HG03139 (cell line): ENCODE data around the gene UBE2Q1.

Source experiments
- ATAC-seq: cut with Tn5 transposase; IDR thresholded peaks from one replicate; pipeline ENCODE4 v1.9.1; 2021; ENCODE audit not compliant: unreplicated experiment

Gene UBE2Q1

DNA sequence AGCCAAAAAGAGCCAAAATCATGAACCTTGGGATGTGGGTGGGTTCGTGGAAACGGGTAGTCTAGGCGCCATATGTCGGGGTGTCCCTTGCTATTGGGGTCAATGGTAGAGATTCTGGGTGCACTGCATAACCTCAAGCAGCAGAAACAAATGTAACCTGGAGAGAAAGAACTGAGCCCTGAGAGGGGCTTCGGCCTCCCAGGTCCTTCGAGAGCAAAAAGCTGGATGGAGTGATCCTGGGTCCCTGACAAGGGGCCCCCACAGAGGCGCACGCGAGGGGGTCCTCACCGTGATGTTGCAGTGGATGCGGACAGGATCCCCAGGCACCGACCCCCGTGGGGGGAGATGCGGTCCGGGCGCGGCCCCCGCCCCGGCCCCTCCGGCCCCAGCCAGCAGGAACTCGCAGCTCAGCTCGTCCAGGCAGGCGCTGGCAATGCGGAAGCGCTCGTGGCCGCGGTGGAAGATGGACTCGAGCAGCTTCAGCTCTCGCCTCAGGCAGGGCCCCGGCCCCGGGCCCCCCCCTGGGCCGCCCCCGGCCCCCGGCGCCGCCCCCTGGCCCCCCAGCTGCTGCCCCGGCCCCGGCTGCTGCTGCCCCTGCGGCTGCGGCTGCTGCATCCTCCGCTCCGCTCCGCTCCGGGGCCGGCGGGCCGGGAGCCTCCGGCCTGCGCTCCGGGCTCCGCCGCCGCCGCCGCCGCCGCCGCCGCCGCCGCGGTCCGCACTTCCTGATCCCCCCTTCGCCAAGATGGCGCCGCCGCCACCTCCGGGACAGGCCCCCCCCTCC, at the start of gene UBE2Q1:
Gene UBE2Q1 (minus strand): TSS at position 724 of the 781 bp plus-strand sequence. CDS start 109 bp downstream, at position 615.
- peak; percentile 9 for ATAC-seq

DNA sequence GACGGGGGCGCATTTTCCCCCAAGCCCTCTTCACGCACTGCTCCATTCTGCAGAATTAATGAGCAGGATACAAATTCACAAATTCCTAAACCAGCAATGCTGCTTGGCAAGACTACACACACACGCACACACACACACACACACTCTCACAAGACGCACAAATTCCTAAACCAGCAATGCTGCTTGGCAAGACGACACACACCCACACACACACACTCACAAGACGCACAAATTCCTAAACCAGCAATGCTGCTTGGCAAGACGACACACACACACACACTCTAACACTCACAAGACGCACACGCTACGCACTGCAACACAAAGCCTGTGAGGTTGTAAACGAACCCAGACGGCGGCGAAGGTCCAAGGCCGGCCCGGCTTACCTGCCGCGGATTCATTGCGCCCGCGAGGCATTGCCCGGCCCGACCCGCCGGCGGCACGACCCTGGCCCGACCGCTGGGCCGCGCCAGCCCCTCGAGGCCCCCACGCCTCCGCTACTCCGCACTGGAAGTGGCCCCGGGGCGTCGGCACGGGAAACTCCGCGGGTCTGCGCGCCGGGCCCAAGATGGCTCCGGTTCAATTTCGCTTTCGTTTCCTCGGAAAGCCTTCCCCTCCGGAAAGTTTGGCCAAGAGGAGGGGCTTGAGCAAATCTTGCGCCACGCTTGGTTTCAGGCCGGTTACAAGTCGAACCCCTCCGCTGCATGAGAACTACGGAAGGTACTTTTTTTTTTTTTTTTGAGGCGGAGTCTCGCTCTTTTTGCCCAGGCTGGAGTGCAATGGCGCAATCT, 49.3 kb upstream of the UBE2Q1 start, which contains the start of gene ADAR:
Gene ADAR (minus strand): TSS at position 578 of the 788 bp plus-strand sequence. CDS start 180 bp downstream, at position 398.
- ATAC-seq = peak; percentile 47

DNA sequence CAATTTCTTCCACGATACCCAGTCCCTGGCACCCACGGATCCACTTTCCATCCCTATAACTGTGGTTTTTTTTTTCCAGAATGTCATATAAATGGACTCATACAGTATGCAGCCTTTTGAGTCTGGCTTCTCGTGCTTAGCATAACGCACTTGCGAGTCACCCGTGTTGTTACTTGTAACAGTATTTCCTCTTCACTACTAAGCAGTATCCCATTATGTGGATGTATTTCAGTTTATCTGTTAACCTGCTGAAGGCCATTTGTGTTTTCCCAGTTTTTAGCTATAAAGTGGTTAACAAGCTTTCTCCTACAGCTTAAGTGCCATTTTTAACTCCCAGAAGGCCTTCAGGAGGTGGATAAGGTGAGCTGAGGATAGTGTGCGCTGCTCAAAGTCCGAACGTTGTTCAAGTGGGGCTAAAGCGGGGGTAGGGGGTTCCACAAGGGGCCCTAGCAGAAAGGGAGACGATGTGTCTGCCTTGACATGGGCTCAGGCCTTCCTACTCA, 48.7 kb upstream of the UBE2Q1 start:
- peak; percentile 6 for ATAC-seq

- ATAC-seq = no peak
These were observed 47.1 kb upstream of the UBE2Q1 start for GRCh38 chr1:154605534-154605933.

DNA sequence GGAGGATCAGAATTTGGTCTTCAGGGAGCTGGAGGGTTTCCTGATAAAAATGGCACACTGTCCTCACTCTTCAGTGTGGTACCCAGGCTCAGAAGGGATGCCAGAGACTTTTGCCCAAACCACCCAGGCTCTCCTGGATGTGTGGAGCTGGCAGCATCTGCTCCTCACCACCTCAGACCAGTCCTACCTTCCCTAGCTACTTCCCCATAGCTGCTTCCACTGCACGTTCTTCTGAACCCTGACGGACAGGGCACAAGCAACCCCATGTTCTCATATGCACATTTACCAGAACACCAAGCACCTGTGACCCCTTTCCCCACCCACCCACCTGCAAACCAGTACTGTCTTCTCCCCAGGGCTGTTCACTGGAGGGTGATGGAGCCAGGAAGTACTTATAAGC, 44.9 kb upstream of the UBE2Q1 start:
- no peak for ATAC-seq

DNA sequence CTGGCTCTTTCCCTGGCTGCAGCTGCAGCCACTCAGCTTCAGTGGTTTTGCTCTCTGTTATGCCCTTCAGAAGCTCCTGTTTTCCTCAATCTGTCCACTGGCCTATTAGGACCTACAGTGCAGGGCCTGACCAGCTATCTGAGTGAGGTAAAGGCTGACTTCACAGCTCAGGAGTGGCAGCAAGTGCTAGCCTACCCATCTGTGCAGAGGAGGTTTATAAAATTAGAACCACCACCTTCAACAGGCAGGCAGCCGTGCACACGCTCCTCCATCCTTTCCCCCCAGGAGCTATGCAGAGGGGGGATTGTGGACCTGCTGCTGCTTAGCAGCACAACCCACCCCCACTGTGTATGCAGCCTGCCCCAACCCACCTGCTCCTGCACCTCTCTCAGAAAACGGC, 41.2 kb upstream of the UBE2Q1 start:
- ATAC-seq = no peak

DNA sequence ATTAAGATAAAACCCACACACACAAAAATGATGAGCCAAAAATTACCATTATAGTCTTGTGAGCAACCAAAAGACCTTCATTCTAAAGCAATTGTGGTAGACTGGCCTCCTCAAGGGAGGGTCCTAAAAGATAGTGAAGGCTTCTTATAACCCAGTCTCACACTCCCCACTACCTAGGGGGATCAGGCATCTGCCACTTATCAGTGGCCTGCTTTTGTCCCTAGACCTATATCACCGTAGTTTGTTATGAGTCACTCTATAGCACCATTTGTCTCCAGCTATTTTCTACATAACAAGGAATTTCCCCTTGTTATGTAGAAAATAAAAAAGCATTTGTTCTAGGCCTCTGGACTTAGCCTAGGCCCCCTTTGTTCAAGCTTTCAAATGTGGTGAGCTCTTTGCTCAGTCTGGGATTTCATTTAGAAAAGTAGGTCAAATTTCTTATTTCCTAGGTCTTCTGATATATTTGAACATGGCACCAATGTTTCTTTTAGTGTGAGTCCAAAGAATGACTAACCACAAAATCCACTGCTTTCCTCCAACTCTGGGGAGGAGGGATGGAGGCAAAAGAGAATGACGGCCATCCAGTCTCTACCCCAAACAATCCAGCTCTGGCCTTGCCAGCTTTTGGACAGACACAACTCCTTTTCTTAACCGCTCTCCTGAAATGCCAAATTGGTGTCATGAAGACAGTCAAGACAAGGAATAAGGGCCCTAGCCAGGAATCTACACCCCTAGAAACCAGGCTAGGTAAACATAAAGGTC, 40.6 kb upstream of the UBE2Q1 start:
- no peak for ATAC-seq

DNA sequence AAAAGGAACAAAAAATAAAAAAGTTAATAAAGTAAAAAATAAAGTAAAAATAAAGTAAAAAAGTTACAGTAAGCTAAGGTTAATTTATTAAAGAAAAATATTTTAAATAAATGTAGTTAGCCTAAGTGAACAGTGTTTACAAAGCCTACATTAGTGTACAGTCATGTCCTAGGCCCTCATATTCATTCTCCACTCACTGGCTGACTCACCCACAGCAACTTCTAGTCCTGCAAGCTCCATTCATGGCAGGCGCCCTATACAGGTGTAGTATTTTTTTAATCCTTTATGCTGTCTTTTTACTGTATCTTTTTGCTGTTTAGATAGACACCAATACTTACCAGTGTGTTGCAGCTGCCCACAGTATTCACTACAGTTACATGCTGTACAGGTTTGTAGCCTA, 37.2 kb upstream of the UBE2Q1 start:
- ATAC-seq = no peak

GRCh38 chr1:154594811-154595210, 36.3 kb upstream of the UBE2Q1 start:
- ATAC-seq = no peak

GRCh38 chr1:154593390-154593789, 34.9 kb upstream of the UBE2Q1 start:
- no peak for ATAC-seq

DNA sequence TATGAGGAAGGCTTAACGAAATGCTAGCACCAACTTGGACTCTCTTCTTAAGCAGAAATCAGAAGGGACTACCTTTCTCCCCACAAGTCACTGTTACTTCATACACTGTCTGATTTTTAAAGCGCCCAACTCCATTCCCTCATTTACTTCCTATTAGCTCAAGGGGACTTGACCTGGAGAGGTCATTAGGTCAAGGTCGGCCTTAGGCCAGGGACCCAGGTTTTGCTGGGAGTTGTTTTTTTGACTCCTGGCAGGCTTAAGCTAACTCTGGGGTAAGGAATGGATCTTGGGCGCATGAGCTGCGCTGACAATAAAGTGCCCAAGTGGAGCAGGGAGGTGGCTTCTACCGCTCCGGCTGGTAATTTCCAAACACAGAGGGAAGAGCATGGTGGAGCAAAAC, 32.7 kb upstream of the UBE2Q1 start:
- ATAC-seq = no peak

GRCh38 chr1:154590756-154591155, 32.3 kb upstream of the UBE2Q1 start:
- ATAC-seq = no peak

- no peak for ATAC-seq
These were observed 31.3 kb upstream of the UBE2Q1 start for GRCh38 chr1:154589780-154590179.

DNA sequence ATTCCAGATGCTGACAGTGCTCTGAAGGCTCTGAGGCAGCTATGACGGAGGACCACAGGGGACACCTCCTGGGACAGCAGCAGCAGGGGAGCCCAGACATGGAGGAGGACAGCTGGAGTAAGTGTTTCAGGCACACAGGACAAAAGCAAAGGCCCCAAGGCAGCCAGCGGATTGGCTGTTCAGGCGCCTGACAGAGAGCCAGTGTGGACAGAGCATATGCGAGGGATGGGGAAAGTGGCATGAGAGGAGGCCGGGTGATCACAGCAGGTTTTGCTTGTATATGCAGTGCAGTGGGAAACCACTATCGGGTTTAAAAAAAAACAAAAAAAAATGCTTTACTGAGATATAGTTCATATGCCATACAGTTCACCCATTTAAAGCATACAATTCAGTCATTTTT, 28.2 kb upstream of the UBE2Q1 start:
- no peak for ATAC-seq

DNA sequence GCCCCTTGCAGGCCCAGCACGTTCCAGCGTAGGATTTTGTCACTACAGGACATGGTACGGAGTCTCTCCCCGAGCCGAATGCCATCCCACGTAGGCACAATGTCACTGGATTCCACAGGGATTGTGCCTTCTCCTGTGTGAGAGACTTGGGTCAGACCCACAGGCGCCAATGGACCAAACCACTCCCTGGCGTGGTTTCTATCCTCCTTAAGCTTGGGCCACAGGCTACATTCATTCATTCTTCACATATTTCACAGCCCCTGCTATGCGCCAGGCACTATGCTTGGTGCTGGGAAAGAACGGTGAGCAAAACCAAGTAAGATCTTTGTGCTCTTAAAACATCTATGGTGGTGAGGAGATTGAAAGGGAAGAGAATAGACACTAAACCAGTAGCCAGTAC, 27.8 kb upstream of the UBE2Q1 start:
- no peak for ATAC-seq

DNA sequence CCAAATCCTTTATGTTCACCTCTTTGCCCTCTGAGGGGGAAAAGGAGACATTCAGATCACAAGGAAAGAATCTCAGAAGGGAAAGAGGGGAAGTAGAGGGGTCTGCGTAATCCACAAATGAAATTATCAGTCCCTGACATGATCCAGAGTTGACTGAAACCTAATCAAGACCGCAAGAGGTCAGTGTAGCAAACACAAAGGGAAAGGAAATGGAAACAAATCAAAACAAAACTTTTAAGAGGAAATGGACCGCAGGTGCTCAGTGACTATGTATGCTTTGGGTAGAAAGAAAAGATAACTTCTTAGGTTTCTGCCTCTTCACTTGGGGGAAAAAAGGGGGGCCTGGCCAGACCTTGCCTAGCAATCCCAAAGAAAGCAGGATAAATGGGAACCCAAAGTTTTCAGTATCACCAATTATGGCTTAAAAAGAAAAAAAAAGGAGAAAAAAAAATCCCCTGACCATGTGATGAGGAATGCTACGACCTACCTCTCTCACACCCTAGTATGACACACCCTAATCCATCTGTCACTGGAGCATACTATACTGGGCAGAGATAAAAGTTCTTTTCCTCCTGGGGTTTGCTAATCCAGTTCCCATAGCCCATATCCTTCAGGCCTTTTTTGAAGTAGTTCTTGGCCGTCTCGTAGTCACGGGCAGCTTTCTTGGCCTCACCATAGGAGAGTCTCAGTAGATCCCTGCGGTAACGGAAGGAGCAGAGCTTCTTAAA, 26.0 kb upstream of the UBE2Q1 start:
- no peak for ATAC-seq

GRCh38 chr1:154583773-154584172, 25.3 kb upstream of the UBE2Q1 start:
- no peak for ATAC-seq

DNA sequence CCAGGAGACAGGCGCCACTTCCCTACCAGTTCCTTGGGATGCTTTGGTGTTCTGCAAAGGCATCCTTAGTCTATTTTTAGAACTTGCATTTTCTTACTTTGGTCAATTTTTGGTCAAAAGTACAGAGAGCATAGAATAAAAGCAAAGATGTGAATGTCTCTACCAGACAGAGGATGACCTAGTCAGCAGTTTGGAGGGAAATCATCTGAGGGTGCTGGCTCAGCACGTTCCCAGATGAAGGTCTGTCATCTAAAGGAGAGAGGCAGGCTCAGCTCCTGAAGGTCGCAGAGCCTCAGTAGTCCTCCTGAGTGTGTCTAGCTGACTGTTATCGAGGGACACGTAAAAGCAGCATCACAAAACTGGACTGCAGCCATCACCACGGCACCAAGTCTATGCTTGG, 24.4 kb upstream of the UBE2Q1 start:
- no peak for ATAC-seq

DNA sequence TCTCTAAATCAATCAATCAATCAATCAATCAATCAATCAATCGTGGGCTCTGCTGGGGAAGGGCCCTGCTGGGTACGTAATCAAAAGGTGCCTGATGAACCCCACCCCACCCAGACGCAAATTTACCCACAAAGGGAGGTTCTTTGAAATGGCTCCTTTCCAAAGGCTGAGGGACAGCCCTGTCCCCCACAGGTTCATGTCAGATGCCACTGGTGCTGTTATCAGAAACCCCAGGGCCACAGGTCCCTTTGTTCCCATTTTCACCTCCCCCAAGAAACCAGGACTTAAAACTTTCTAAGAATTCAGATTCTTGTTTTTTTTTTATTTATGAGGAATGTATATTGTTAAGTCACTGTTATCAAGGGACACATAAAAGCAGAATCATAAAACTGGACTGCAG, 23.3 kb upstream of the UBE2Q1 start:
- ATAC-seq = no peak

GRCh38 chr1:154579374-154579773, 20.9 kb upstream of the UBE2Q1 start:
- no peak for ATAC-seq

- no peak for ATAC-seq
These were observed 19.6 kb upstream of the UBE2Q1 start for GRCh38 chr1:154578058-154578418.
